Dedifferentiated amniotic fluid mesenchymal stem cell (primary cell): Measurements from ENCODE around the gene SOHLH1.

Experiments used
- DNase-seq: peaks from one replicate; pipeline ENCODE4 v3.0.0-alpha.2; 2016; ENCODE audit errors: extremely low spot score

The SOHLH1 gene, protein sequence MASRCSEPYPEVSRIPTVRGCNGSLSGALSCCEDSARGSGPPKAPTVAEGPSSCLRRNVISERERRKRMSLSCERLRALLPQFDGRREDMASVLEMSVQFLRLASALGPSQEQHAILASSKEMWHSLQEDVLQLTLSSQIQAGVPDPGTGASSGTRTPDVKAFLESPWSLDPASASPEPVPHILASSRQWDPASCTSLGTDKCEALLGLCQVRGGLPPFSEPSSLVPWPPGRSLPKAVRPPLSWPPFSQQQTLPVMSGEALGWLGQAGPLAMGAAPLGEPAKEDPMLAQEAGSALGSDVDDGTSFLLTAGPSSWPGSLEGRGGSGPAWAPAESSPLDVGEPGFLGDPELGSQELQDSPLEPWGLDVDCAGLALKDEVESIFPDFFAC

DNA sequence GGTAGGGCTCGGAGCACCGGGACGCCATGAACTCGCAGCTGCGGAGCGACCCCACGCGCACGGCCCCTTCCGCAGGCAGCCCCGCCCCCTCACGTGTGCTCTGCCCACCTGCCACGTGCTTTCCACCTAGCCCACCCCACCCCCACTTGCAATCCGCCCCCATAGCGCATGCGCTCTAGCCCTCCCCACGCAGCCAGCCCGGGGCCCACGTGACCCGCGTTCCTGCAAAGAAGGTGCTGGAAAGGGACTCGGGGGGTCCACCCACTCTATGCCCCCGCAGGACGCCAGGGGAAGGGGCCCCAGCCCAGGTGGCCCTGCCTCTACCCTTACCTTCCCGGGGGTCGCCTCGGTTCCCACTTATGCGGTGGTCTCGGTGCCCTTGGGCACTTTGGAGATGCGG, at the start of gene SOHLH1:
Gene SOHLH1 (minus strand): TSS at position 42 of the 400 bp plus-strand sequence. CDS start 14 bp downstream, at position 28.
- DNase-seq: no peak

GRCh38 chr9:135748676-135749075, 49.4 kb upstream of the SOHLH1 start:
- no peak for DNase-seq

DNA sequence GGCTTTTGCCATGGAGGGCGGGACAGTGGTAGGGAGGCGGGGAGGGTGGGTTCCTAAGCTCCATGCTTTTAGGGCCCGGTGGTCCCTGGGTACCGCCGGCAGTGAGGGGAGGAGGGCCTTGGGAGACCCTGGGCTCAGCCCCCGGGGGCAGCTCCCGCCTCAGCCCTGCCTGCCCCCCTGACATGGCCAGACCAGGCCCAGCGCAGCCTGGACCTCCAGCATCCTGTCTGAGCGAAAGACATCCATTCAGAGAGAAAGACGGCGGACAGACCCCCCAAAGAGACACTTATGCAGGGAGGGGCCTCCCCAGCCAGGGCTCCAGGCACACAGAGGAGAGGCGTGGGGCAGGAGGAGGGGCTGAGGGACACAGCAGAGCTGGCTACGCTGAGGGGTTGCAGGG, 48.0 kb upstream of the SOHLH1 start:
- no peak for DNase-seq

- DNase-seq: no peak
These were observed 47.3 kb upstream of the SOHLH1 start for GRCh38 chr9:135746565-135746964.

DNA sequence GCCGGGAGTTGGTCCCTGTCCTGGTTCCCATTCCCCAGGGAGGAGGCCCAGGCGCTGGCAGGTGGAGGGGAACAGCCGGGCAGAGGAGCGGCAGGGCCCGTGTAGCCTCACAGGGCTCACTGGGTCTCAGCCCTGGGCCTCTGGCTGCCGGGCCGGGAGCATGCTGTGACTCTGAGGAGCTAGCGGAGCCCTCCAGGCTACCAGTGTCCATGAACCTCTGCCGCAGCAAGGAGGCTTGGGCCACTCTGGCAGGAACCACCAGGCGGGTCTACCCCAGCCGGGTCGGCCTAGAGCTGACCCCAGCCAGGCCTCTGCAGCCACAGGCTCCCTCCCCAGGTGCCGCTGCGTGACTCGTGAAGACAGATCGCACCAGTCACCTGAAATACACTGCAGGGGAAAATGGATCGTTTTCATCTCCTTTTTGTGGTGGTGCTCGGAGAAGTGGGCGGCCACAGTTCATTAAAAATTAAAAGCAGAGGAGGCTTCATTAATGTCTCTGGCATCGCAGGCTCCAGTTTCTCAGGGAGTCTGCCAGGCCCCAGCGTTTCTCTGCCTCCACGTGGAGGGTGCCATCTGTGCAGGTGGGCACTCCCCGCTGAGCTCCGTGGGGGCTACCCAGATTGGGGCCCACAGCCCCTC, 46.5 kb upstream of the SOHLH1 start:
- DNase-seq: no peak

GRCh38 chr9:135745189-135745588, 45.9 kb upstream of the SOHLH1 start:
- no peak for DNase-seq

- DNase-seq: no peak
These were observed 45.2 kb upstream of the SOHLH1 start for GRCh38 chr9:135744333-135745070.

DNA sequence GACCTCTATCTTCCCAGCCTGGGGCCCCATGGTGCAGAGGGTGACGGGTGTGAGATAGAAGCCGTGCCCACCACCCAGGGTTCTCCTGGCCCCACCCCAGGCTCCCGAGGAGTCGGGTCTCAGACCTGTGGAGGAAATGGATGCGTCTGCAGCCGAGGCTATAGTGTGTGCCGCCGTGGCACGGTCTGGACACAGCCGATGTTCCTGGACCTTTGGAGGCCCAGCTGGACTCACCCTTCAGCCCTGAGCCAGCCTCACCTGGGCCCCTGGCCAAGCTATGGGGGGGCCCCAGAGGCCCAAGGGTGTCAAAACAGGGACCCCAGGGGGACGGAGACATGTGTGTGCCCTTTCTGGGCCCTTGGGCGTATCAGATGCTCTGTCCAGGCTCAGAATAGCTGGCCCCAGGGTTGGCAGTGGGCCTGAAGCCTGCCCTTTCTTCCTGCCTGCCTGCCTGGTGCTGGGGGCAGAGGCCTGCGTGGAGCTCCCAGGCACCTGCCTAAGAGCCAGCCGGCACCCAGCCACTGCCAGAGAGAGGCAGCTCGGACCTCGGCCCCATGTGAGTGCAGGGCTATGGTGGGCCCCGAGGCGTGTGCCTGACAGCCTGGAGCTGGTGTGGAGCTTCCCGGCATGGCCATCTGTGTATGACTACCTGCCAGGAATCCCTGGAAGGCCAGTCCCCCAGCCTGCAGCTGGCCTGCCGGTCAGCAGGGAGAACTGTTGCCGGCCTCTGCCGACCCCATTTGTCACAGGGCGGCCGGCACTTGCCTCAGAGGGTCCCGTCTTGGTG, 44.5 kb upstream of the SOHLH1 start:
- no peak for DNase-seq

- DNase-seq: no peak
These were observed 43.7 kb upstream of the SOHLH1 start for GRCh38 chr9:135743021-135743420.

- no peak for DNase-seq
These were observed 42.3 kb upstream of the SOHLH1 start for GRCh38 chr9:135741276-135742219.

GRCh38 chr9:135739271-135740220, 40.3 kb upstream of the SOHLH1 start:
- no peak for DNase-seq

- no peak for DNase-seq
These were observed 38.7 kb upstream of the SOHLH1 start for GRCh38 chr9:135737840-135738521.

GRCh38 chr9:135736979-135737839, 37.9 kb upstream of the SOHLH1 start:
- DNase-seq: no peak

- no peak for DNase-seq
These were observed 37.1 kb upstream of the SOHLH1 start for GRCh38 chr9:135736272-135736978.

- no peak for DNase-seq
These were observed 35.4 kb upstream of the SOHLH1 start for GRCh38 chr9:135734616-135735144.

- DNase-seq: no peak
These were observed 33.4 kb upstream of the SOHLH1 start for GRCh38 chr9:135732569-135733257.
